Calu3 (cell line): ENCODE results near the gene CC2D1A. TPM values are rescaled to one million over a fixed set of nuclear protein-coding genes. Genes with fewer than 3 reads are reported as not detected.

Source experiments
- BruUV-seq: library from RNA; stranded (reverse); fragments of 400-500 nt; replicated peaks from 2 replicates; lab custom pipeline; 2021; lab: Mats Ljungman, UMichigan
- CTCF ChIA-PET: fragments of 300-600 bp; sonication (Branson Sonifier 250); formaldehyde crosslinking; loops from one replicate; lab custom pipeline; 2022; ENCODE audit warnings: antibody characterized with exemption; lab: Charles Lee
- DNase-seq: peaks from one replicate; pipeline ENCODE4 v3.0.0; 2022
- H3K27ac Mint-ChIP-seq: one replicate; pipeline ENCODE4 v1.8.0; 2022; ENCODE audit warnings: mixed read lengths; ENCODE audit not compliant: unreplicated experiment
- H3K27me3 Mint-ChIP-seq: one replicate; pipeline ENCODE4 v1.8.0; 2022; ENCODE audit warnings: mixed read lengths; ENCODE audit not compliant: unreplicated experiment
- H3K36me3 Mint-ChIP-seq: one replicate; pipeline ENCODE4 v1.8.0; 2022; ENCODE audit warnings: mild to moderate bottlenecking, moderate library complexity, mixed read lengths; ENCODE audit not compliant: insufficient read depth, unreplicated experiment
- H3K4me1 Mint-ChIP-seq: one replicate; pipeline ENCODE4 v1.8.0; 2022; ENCODE audit warnings: mild to moderate bottlenecking, low read depth, mixed read lengths; ENCODE audit not compliant: unreplicated experiment
- H3K4me3 Mint-ChIP-seq: one replicate; pipeline ENCODE4 v1.8.0; 2022; ENCODE audit warnings: mild to moderate bottlenecking, low read depth, moderate library complexity, mixed read lengths; ENCODE audit not compliant: unreplicated experiment
- H3K9me3 Mint-ChIP-seq: one replicate; pipeline ENCODE4 v1.8.0; 2022; ENCODE audit warnings: low read depth, mixed read lengths; ENCODE audit not compliant: unreplicated experiment
- CTCF ChIP-seq: fragments of 200-600 bp; IDR thresholded peaks from one replicate; pipeline ENCODE4 v1.8.0; 2022; ENCODE audit warnings: antibody characterized with exemption; ENCODE audit not compliant: unreplicated experiment
- intact Hi-C: fragments of 100-400 bp; cut with micrococcal nuclease; formaldehyde crosslinking; loops from one replicate; pipeline ENCODE4 v1.10.0; 2022; ENCODE audit not compliant: unreplicated experiment
- total RNA-seq: library from RNA; stranded (reverse); gene quantifications from 2 replicates; pipeline ENCODE4 v1.2.3, GENCODE V29; 2022

The CC2D1A gene
- total RNA-seq, 1 experiment from 2014 or later = 41.7 TPM

DNA sequence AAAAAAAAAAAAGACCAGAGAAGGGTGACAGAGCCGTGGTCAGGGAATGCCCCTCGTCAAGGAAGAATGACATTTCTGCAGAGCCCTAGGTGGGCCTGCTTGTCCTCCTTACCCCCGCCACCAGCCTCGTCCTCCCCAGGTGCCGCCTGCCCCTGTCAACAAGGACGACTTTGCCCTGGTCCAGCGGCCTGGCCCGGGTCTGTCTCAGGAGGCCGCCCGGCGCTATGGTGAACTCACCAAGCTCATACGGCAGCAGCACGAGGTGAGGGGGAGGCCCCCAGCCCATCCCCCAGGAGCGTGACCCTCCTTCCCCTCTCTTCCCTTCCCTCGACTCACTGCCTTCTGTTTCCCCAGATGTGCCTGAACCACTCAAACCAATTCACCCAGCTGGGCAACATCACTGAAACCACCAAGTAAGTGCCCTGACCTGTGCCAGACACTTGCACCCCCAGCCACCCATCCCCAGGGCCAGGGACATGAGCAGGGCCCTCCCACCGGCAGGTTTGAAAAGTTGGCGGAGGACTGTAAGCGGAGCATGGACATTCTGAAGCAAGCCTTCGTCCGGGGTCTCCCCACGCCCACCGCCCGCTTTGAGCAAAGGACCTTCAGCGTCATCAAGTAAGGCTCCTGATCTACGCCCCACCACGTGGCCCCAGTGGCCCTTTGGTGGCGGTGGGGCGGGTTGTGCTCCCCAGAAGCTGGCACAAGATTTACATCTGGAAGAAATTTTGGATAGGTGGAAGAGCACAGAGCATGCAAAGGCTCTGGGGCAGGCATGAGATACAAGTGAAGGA, 17.4 kb downstream of the CC2D1A start:
- no peak for DNase-seq
- Mint-ChIP-seq H3K4me3 (no peak overlapping the region), H3K27me3 (no peaks in the 10 kb centered on the region), H3K27ac (no peak overlapping the region), H3K4me1 (no peaks in the 10 kb centered on the region), H3K9me3 (no peaks in the 10 kb centered on the region), H3K36me3 (peaks cover 25% of the 10 kb centered on the region)
- intact Hi-C loops = no loop called here
- no TSS peak for BruUV-seq
- CTCF ChIA-PET = no interaction called here
- no peak for TF ChIP-seq CTCF

DNA sequence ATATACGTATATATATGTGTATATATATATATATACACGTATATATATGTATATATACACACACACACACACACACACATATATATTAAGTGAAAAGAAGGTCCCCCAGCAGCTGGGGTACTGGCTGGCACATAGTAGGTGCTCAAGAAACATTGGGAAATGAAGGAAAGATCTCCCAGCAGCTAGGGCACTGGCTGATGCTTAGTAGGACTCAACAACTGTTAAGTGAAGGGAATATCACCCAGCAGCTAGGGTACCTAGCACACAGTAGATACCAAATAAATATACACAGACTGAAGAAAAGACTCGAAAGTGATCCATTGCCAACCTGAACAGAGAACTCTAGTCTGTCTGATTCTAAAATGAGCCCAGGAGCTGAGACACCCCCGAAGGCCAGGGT, 20.0 kb downstream of the CC2D1A start:
- intact Hi-C loops = no loop called here
- Mint-ChIP-seq H3K27ac (no peak overlapping the region), H3K9me3 (no peaks in the 10 kb centered on the region), H3K4me1 (no peaks in the 10 kb centered on the region), H3K36me3 (peaks cover 16% of the 10 kb centered on the region), H3K27me3 (no peaks in the 10 kb centered on the region), H3K4me3 (no peak overlapping the region)
- BruUV-seq = no TSS peak
- CTCF ChIA-PET = no interaction called here
- no peak for TF ChIP-seq CTCF
- no peak for DNase-seq

DNA sequence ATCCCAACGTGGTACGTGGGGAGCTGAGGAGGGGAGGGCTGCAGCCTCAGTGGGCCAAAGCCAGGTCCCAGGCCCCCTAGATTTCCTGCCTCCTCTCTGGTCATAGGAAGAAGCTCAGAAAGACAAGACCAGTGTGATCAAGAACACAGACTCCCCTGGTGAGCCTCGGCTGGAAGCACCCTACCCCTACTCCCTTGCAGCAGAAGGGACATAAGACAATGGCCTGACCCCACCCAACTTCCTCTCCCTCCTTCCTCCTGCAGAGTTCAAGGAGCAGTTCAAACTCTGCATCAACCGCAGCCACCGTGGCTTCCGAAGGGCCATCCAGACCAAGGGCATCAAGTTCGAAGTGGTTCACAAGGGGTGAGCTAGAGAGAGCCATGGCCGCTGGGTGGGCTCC, 20.7 kb downstream of the CC2D1A start:
- no peak overlapping the region for H3K4me3 Mint-ChIP-seq
- no peaks in the 10 kb centered on the region for H3K9me3 Mint-ChIP-seq
- H3K27ac Mint-ChIP-seq = no peak overlapping the region
- no TSS peak for BruUV-seq
- TF ChIP-seq CTCF = no peak
- peaks cover 12% of the 10 kb centered on the region for H3K36me3 Mint-ChIP-seq
- intact Hi-C loops = no loop called here
- H3K27me3 Mint-ChIP-seq = no peaks in the 10 kb centered on the region
- CTCF ChIA-PET = no interaction called here
- DNase-seq = no peak
- H3K4me1 Mint-ChIP-seq = no peaks in the 10 kb centered on the region

DNA sequence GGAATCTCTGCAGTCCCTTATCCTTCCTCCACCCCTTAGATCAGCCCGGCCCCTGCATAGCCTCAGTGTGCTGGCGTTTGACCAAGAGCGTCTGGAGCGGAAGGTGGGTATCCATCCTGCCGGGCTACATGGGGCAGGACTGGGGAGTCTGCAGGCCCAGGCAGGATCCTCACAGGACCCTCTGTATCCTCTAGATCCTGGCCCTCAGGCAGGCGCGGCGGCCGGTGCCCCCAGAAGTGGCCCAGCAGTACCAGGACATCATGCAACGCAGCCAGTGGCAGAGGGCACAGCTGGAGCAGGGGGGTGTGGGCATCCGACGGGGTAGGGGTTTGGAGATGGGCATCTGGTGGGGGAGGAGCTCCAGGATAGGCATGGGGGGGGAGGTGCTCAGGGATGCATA, 23.3 kb downstream of the CC2D1A start:
- no peak for DNase-seq
- CTCF ChIA-PET = interaction anchor here (0.6 kb wide), 1 partner anchor 153 kb away, joined by 3 read pairs; no protein-coding TSS in a partner anchor
- H3K27me3 Mint-ChIP-seq = peaks cover 12% of the 10 kb centered on the region
- H3K36me3 Mint-ChIP-seq = peaks cover 25% of the 10 kb centered on the region
- no TSS peak for BruUV-seq
- intact Hi-C loops = no loop called here
- H3K27ac Mint-ChIP-seq = no peak overlapping the region
- no peak for TF ChIP-seq CTCF
- H3K4me1 Mint-ChIP-seq = peaks cover 4% of the 10 kb centered on the region
- H3K9me3 Mint-ChIP-seq = no peaks in the 10 kb centered on the region
- no peak overlapping the region for H3K4me3 Mint-ChIP-seq
